K562 (cell line): ENCODE measurements around the gene TMED4. TPM values are rescaled to one million over a fixed set of nuclear protein-coding genes. Genes with fewer than 3 reads are reported as not detected.
A peak's percentile ranks its signal among the peaks of the same experiment; 100 is the strongest.

ENCODE experiments used
- ATAC-seq: fragments of 200-7000 bp; cut with Tn5 transposase; 3 replicates; pipeline ENCODE4 v1.9.1; 2020; ENCODE audit warnings: moderate library complexity
- BruUV-seq: library from RNA; stranded (reverse); fragments of 400-500 nt; replicated peaks from 2 replicates; lab custom pipeline; 2021; lab: Mats Ljungman, UMichigan
- CTCF ChIA-PET: fragments of 300-600 bp; formaldehyde crosslinking; extraction: SDS; loops from one replicate; lab custom pipeline; 2021; ENCODE audit warnings: low intra/inter-chr PET ratio; lab: Yijun Ruan, JAX
- POLR2A ChIA-PET: fragments of 300-600, 350-650 bp; sonication (Branson Sonifier 250); formaldehyde crosslinking; extraction: SDS; loops from one replicate; lab custom pipeline; 2021; ENCODE audit warnings: antibody characterized with exemption, inconsistent platforms; lab: Yijun Ruan, JAX
- DNase-seq, 4 experiments: peaks; one replicate each; pipeline versions ENCODE4 v3.0.0 to v3.0.0-alpha.2; 2011 to 2018; ENCODE audit warnings: low spot score in 3 of 4, mixed read lengths in 3 of 4; ENCODE audit errors: extremely low read depth in 1 of 4
- FAIRE-seq: peaks from 2 replicates; lab custom pipeline; 2011; peaks lifted over from hg19 to GRCh38; lab: Jason Lieb, UNC
- H2AFZ ChIP-seq: 2 replicates; pipeline ENCODE4 v1.6.0; 2011; ENCODE audit warnings: low read depth, low read length, control low read depth, inconsistent platforms
- H3K27ac ChIP-seq: fragments of 200-600 bp; 3 replicates; pipeline ENCODE4 v1.8.0; 2011; ENCODE audit warnings: low read depth, mild to moderate bottlenecking, control low read depth, inconsistent platforms, low read length, moderate library complexity, mixed read lengths; ENCODE audit errors: extremely low read depth
- H3K27me3 ChIP-seq, 2 experiments: fragments of 300-600 bp in 1 of 2; 2 replicates in 1 of 2; 3 replicates in 1 of 2; pipeline versions ENCODE4 v1.6.0 to v1.8.0; 2011; ENCODE audit warnings: inconsistent platforms in 2 of 2, low read length in 2 of 2, mild to moderate bottlenecking in 1 of 2, mixed read lengths in 1 of 2, moderate library complexity in 1 of 2; ENCODE audit not compliant: control insufficient read depth in 2 of 2, insufficient read depth in 2 of 2
- H3K36me3 ChIP-seq: fragments of 300-600 bp; 3 replicates; pipeline ENCODE4 v1.8.0; 2011; ENCODE audit warnings: mild to moderate bottlenecking, low read length, inconsistent platforms; ENCODE audit not compliant: control insufficient read depth, insufficient read depth
- H3K4me1 ChIP-seq, 2 experiments: fragments of 200-600 bp in 1 of 2; replicated peaks in 1 of 2; 2 replicates in 1 of 2; 3 replicates in 1 of 2; pipeline versions ENCODE4 v1.5.1 to v1.8.0; 2011; ENCODE audit warnings: inconsistent platforms in 2 of 2, low read length in 2 of 2, mild to moderate bottlenecking in 1 of 2, mixed read lengths in 1 of 2, moderate library complexity in 1 of 2; ENCODE audit not compliant: control insufficient read depth in 2 of 2, insufficient read depth in 2 of 2
- H3K4me2 ChIP-seq: 2 replicates; pipeline ENCODE4 v1.6.1; 2011; ENCODE audit warnings: low read length, control low read depth, inconsistent platforms, mixed read lengths; ENCODE audit not compliant: insufficient read depth
- H3K4me3 ChIP-seq: fragments of 200-600 bp; sonication (generic), shearing (Covaris generic); 2 replicates; pipeline ENCODE4 v1.5.1; 2016; ENCODE audit warnings: control low read depth, inconsistent platforms
- H3K79me2 ChIP-seq: fragments of 200-600 bp; 3 replicates; pipeline ENCODE4 v1.8.0; 2011; ENCODE audit warnings: low read length, inconsistent platforms; ENCODE audit not compliant: control insufficient read depth, insufficient read depth
- H3K9ac ChIP-seq, 2 experiments: 2 replicates each; pipeline versions ENCODE4 v1.6.0 to v1.6.1; 2011; ENCODE audit warnings: low read depth in 2 of 2, low read length in 2 of 2, control low read depth in 1 of 2, inconsistent platforms in 1 of 2, mild to moderate bottlenecking in 1 of 2, mixed read lengths in 1 of 2; ENCODE audit not compliant: insufficient read depth in 1 of 2
- H3K9me1 ChIP-seq: one replicate; pipeline ENCODE4 v1.6.0; 2011; ENCODE audit warnings: inconsistent platforms, mild to moderate bottlenecking, low read length, moderate library complexity; ENCODE audit not compliant: control insufficient read depth, insufficient read depth
- H3K9me3 ChIP-seq: replicated peaks from 2 replicates; pipeline ENCODE4 v1.5.1; 2011; ENCODE audit warnings: low read depth, low read length, inconsistent platforms; ENCODE audit not compliant: control insufficient read depth, insufficient read depth
- H4K20me1 ChIP-seq: replicated peaks from 2 replicates; pipeline ENCODE4 v1.6.1; 2011; ENCODE audit warnings: low read length, inconsistent platforms, mixed read lengths; ENCODE audit not compliant: control insufficient read depth, insufficient read depth
- ARID4B ChIP-seq: sonication (generic); formaldehyde crosslinking; IDR thresholded peaks from 2 replicates; pipeline ENCODE4 v1.8.0; 2022; ENCODE audit warnings: mild to moderate bottlenecking, missing genetic modification reagents
- CHD1 ChIP-seq: fragments of 200-600 bp; sonication (generic); IDR thresholded peaks from one replicate; pipeline ENCODE4 v1.6.1; 2012; ENCODE audit warnings: mild to moderate bottlenecking, moderate library complexity, low read length, inconsistent platforms
- NR2F6 ChIP-seq: fragments of 450-650 bp; formaldehyde crosslinking; IDR thresholded peaks from 2 replicates; pipeline ENCODE4 v1.4.0; 2020; ENCODE audit warnings: mild to moderate bottlenecking
- ZBTB11 ChIP-seq, 3 experiments: fragments of 200-800 bp in 1 of 3; fragments of 250-450 bp in 1 of 3; fragments of 450-650 bp in 1 of 3; sonication (Bioruptor Pico) in 1 of 3; sonication (Bioruptor generic) in 1 of 3; formaldehyde crosslinking in 1 of 3; IDR thresholded peaks; 2 replicates each; pipeline versions ENCODE4 v1.6.1 to v1.8.0; 2016 to 2022; ENCODE audit warnings: mild to moderate bottlenecking in 2 of 3, missing genetic modification characterization in 2 of 3, missing compliant biosample characterization in 1 of 3, moderate library complexity in 1 of 3
- ZNF24 ChIP-seq: fragments of 450-650 bp; IDR thresholded peaks from 2 replicates; pipeline ENCODE4 v1.6.1; 2016
- ZNF263 ChIP-seq: sonication (generic); formaldehyde crosslinking; IDR thresholded peaks from 2 replicates; pipeline ENCODE4 v1.8.0; 2022; ENCODE audit warnings: mild to moderate bottlenecking, missing genetic modification reagents, borderline replicate concordance
- ZNF639 ChIP-seq, 2 experiments: fragments of 200-800 bp in 1 of 2; sonication (Bioruptor generic) in 1 of 2; sonication (generic) in 1 of 2; formaldehyde crosslinking in 1 of 2; IDR thresholded peaks in 1 of 2; conservative IDR thresholded peaks in 1 of 2; 2 replicates each; pipeline versions ENCODE4 v1.5.0 to v1.6.1; 2016 to 2020; ENCODE audit warnings: missing compliant biosample characterization in 1 of 2, missing genetic modification characterization in 1 of 2, missing genetic modification reagents in 1 of 2
- WGBS: fragments of 100-300 bp; shearing (Covaris generic); methylation state at CpG from one replicate; pipeline ENCODE4 v1.1.6; 2016; ENCODE audit warnings: low coverage, mixed read lengths; ENCODE audit not compliant: insufficient coverage; ENCODE audit errors: missing lambda C conversion rate; 5-methylcytosine and 5-hydroxymethylcytosine counted together
- in situ Hi-C: fragments of 300-500 bp; cut with MboI; formaldehyde crosslinking; loops from 4 replicates; pipeline ENCODE4 v1.15.0; 2018; ENCODE audit warnings: inconsistent platforms, mixed read lengths
- intact Hi-C: fragments of 100-400 bp; cut with micrococcal nuclease; formaldehyde crosslinking; loops from 2 replicates; pipeline ENCODE4 v1.14.2; 2022
- polyA plus RNA-seq, 8 experiments: library from polyadenylated mRNA; depleted of rRNA in 4 of 8; stranded (reverse) in 5 of 8; unstranded in 3 of 8; fragments of >200 nt; fragmentation: Nextera tagmentation in 2 of 8; fragmentation: Illumina TruSeq in 1 of 8; extraction: Ambion mirVana in 2 of 8; extraction: Trizol in 1 of 8; gene quantifications; 2 replicates each; pipeline versions ENCODE4 v1.2.1 to v1.2.3, GENCODE V29; 2011 to 2014; ENCODE audit warnings: inconsistent platforms in 1 of 8, missing spikeins in 1 of 8
- total RNA-seq, 7 experiments: library from RNA; depleted of rRNA in 6 of 7; stranded (reverse); fragments of >200 nt in 6 of 7; fragmentation: Illumina TruSeq in 2 of 7; extraction: Trizol in 2 of 7; gene quantifications; 2 replicates each; pipeline versions ENCODE4 v1.2.1 to v1.2.3, GENCODE V29; 2011 to 2021; ENCODE audit warnings: low replicate concordance in 1 of 7

The TMED4 gene
- total and polyA plus RNA-seq, 9 of the 15 experiments (the other 6 are each of a cell fraction or from before 2014, with no cell fraction given), result 20.3 to 64.0 (median 42.1) TPM

GRCh38 chr7:44574287-44574872 is 7.7 kb downstream of the TMED4 start:
- ChIA-PET CTCF (interaction anchor here (0.7 kb wide), 1 partner anchor 562 kb away, joined by 4 read pairs; no protein-coding TSS in a partner anchor), POLR2A (interaction anchor here (0.6 to 4.3 kb wide), 17 partner anchors 8 to 512 kb away, joined by 3 to 38 read pairs (median 3); partner anchors contain the start of genes H2AZ2, OGDH, PURB and TMED4)
- Histone ChIP-seq H3K9ac (peak overlapping the region; percentile 97 to 98), H4K20me1 (no peaks in the 10 kb centered on the region; the same call in 1 of the 2 replicates), H3K9me3 (no peaks in the 10 kb centered on the region), H3K9me1 (no peaks in the 10 kb centered on the region), H3K4me2 (peak overlapping the region; percentile 97), H3K36me3 (peaks cover 69% of the 10 kb centered on the region), H3K79me2 (peaks cover 59% of the 10 kb centered on the region), H3K27me3 (no peaks in the 10 kb centered on the region), H3K4me3 (peak overlapping the region; percentile 75), H3K4me1 (peaks cover 18 to 19% of the 10 kb centered on the region in 2 experiments; a peak in 4 of 5 replicates), H3K27ac (peak overlapping the region; percentile 85), H2AFZ (peak overlapping the region; percentile 93)
- TF ChIP-seq ZNF24 (0 out of 2 replicates have a peak, but pooled peaks have one; percentile 16), ARID4B (CRISPR knock-in tag) (no peak), NR2F6 (CRISPR knock-in tag) (no peak), CHD1 (peak; percentile 11), ZNF263 (peak; percentile 65), ZBTB11 (CRISPR knock-in tag; IDR thresholded peaks at IDR 0.05) (0 out of 6 replicates have a peak, but pooled peaks of 1 of the 3 experiments have one; percentile 13), ZNF639 (CRISPR knock-in tag; conservative IDR thresholded peaks at IDR 0.05 in 1 of 2, IDR thresholded peaks at IDR 0.05 in 1 of 2) (peak in 1 of 2 experiments; percentile 16; a peak in 1 of 4 replicates)
- in situ Hi-C loops, result no loop called here
- BruUV-seq, result TSS peak; percentile 78
- 8% methylated on average over 15 of the region's 18 CpGs for WGBS
- ATAC-seq (peak; percentile 13), FAIRE-seq (no peak), DNase-seq (peak in 2 of 4 experiments; percentile 6 to 38)
- intact Hi-C loops, result no loop called here
